HFFc6 (cell line): ENCODE data around the gene CRTC2. TPM values are rescaled to one million over a fixed set of nuclear protein-coding genes. Genes with fewer than 3 reads are reported as not detected.
A peak's percentile ranks its signal among the peaks of the same experiment; 100 is the strongest.

Experiments used
- DNase-seq: peaks from one replicate; pipeline ENCODE4 v3.0.0-alpha.2; 2018
- H3K27ac Mint-ChIP-seq: 2 replicates; pipeline ENCODE4 v1.8.0; 2020; ENCODE audit warnings: mild to moderate bottlenecking, mixed read lengths
- H3K27me3 Mint-ChIP-seq: 2 replicates; pipeline ENCODE4 v1.8.0; 2021; ENCODE audit warnings: mild to moderate bottlenecking, moderate library complexity, mixed read lengths; ENCODE audit not compliant: insufficient read depth
- H3K36me3 Mint-ChIP-seq: 2 replicates; pipeline ENCODE4 v1.8.0; 2021; ENCODE audit warnings: low read depth, mixed read lengths
- H3K4me1 Mint-ChIP-seq: 2 replicates; pipeline ENCODE4 v1.8.0; 2020; ENCODE audit warnings: low read depth, mixed read lengths
- H3K4me3 Mint-ChIP-seq: 2 replicates; pipeline ENCODE4 v1.8.0; 2020; ENCODE audit warnings: mild to moderate bottlenecking, moderate library complexity, mixed read lengths
- H3K9me3 Mint-ChIP-seq: 2 replicates; pipeline ENCODE4 v1.8.0; 2020; ENCODE audit warnings: mild to moderate bottlenecking, mixed read lengths
- CTCF ChIP-seq: fragments of 200-600 bp; sonication (generic); IDR thresholded peaks from 2 replicates; pipeline ENCODE4 v1.5.0; 2021; ENCODE audit warnings: antibody characterized with exemption, mild to moderate bottlenecking
- total RNA-seq, 6 experiments: library from RNA; stranded (reverse); fragmentation: NEBNext Ultra II Directional; extraction: Animal tissue kit (Norgen Biotek cat#: 25700); gene quantifications; 2 replicates in 1 of 6; 3 replicates in 5 of 6; pipeline ENCODE4 v1.2.3, GENCODE V29; 2021

Gene CRTC2
- total RNA-seq, 6 experiments from 2014 or later, result 22.3 to 31.3 (median 29.1) TPM

- Mint-ChIP-seq H3K27me3 (0 out of 2 replicates have a peak, but pooled peaks cover 4% of the 10 kb centered on the region), H3K4me3 (peak within 1 kb of the TSS; percentile 89), H3K4me1 (peaks cover 77% of the 10 kb centered on the region), H3K27ac (peak within 1 kb of the TSS; percentile 87), H3K9me3 (no peaks in the 10 kb centered on the region), H3K36me3 (peaks cover 5% of the 10 kb centered on the region; the same call in 1 of the 2 replicates)
- DNase-seq, result peak; percentile 94
- no peak for TF ChIP-seq CTCF
Observed at GRCh38 chr1:153963030-153963849, 4.8 kb upstream of the CRTC2 start, which contains the start of gene SLC39A1. Gene SLC39A1 (minus strand): TSS chr1:153963537. CDS start chr1:153962715, 822 bp downstream.

DNA sequence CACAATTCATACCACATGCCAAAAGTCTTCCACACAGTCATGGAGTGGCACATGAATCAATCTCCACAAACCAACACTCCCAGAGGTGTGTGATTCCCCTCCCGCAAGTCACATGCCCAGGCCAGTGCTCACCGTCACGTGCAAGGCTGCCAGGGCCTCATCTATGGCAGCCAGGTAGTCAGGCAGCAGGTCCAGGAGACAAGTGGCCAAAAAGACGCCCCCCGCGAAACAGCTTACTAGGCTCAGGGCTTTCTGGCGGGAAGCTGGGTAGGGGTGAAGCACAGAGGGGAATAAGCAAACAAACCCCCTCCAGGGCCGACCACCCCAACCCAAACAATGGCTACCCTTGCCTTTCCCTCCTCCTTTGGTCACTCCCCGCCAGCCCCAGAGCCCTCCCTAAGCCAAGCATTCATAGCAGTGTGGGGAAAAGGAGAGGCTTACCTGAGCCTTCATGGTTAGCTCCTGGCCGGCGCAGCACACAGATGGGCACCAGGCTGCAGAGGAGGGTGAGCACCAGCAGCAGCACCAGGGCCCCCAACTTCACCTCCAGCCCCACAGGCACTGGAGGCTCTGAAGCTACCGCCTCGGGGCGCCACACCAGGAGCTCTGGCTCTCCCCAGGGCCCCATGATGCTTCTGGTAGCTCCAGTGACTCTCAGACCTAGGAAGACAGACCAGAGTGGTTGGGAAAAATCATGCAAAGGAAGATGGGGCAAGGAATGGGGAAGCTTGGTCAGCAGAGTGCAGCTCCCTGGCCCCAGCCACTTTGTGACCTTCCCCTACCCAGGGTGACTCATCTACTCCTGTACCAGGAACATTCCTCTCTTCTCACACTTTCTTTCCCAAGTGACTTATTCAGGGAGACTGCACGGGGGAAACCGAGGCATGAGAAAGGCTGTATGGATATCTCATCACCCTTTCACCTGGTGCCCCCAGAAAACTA, 3.9 kb upstream of the CRTC2 start:
- peak overlapping the region; percentile 89 for H3K4me3 Mint-ChIP-seq
- H3K4me1 Mint-ChIP-seq, result peaks cover 70% of the 10 kb centered on the region
- no peaks in the 10 kb centered on the region for H3K9me3 Mint-ChIP-seq

DNA sequence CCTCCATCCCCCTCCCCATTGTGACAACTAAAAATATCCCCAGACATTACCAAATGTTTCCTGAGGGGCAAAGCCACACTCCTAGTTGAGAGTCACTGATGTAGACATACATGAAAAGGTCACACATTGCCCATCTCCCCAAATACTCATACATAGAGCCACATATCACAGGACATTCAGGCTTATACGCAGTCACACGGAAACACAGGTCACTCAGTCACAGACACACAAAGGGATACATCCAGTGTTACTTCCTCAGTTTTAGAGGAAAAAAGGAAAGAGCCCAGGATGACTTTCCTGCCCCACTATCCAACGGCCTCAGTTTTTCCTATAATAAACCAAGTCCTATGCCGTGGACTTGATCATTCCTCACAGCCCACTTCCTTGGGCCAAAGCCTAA, 3.0 kb upstream of the CRTC2 start:
- Mint-ChIP-seq H3K4me1 (peaks cover 73% of the 10 kb centered on the region), H3K4me3 (peak overlapping the region; percentile 89), H3K36me3 (peaks cover 5% of the 10 kb centered on the region; the same call in 1 of the 2 replicates), H3K9me3 (no peaks in the 10 kb centered on the region), H3K27ac (peak overlapping the region; percentile 37; the same call in 1 of the 2 replicates), H3K27me3 (peaks cover 6% of the 10 kb centered on the region; the same call in 1 of the 2 replicates)
- no peak for DNase-seq
- no peak for TF ChIP-seq CTCF

More for the DNA sequence above, 3.9 kb upstream of the CRTC2 start:
- Mint-ChIP-seq H3K27me3 (peaks cover 6% of the 10 kb centered on the region; the same call in 1 of the 2 replicates), H3K36me3 (peaks cover 5% of the 10 kb centered on the region; the same call in 1 of the 2 replicates), H3K27ac (peak overlapping the region; percentile 87)
- peak; percentile 50 for DNase-seq
- no peak for TF ChIP-seq CTCF

DNA sequence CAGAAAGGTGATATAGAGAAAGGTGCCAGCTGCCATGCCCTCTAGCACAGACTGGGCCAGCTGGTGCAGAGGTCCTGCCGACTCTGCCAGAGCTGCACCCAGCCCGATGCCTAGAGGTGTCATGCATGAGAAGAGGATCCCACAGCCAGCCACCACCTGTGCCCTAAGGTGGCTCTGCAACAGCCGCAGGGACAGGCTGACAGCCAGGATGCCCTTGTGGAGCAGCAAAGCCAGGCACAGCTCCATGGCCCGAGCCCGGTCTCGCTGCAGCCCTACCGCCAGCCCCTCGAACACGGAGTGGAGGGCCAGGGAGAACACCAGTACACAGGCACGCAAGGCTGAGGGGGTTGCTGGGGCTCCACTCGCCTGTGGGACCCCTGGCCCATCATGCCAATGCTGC, 1.8 kb upstream of the CRTC2 start:
- H3K4me3 Mint-ChIP-seq, result no peak overlapping the region
- peaks cover 5% of the 10 kb centered on the region; the same call in 1 of the 2 replicates for H3K36me3 Mint-ChIP-seq
- peaks cover 71% of the 10 kb centered on the region for H3K4me1 Mint-ChIP-seq
- TF ChIP-seq CTCF, result no peak
- H3K9me3 Mint-ChIP-seq, result no peaks in the 10 kb centered on the region
- DNase-seq, result no peak
- H3K27ac Mint-ChIP-seq, result no peak overlapping the region
- peaks cover 6% of the 10 kb centered on the region; the same call in 1 of the 2 replicates for H3K27me3 Mint-ChIP-seq

DNA sequence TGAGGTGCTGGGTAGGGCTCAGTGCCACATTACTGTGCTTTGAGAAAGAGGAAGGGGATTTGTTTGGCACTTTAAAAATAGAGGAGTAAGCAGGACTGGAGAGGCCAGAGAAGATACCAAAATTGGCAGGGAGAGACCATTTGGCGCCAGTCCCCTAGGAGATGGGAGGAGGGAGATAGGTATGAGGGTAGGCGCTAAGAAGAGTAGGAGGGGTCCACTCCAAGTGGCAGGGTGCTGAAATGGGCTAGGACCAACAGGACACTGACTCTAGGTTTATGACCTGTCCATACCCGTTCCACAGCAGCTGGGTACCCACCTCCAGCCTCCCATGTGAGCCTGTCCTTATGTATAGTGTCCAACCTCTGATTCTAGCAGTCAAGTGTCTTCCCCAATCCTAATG, 1.0 kb upstream of the CRTC2 start:
- H3K27me3 Mint-ChIP-seq, result peaks cover 6% of the 10 kb centered on the region; the same call in 1 of the 2 replicates
- no peaks in the 10 kb centered on the region for H3K9me3 Mint-ChIP-seq
- H3K27ac Mint-ChIP-seq, result peak overlapping the region; percentile 32; the same call in 1 of the 2 replicates
- no peak overlapping the region for H3K4me3 Mint-ChIP-seq
- no peak for TF ChIP-seq CTCF
- peaks cover 68% of the 10 kb centered on the region for H3K4me1 Mint-ChIP-seq
- peaks cover 5% of the 10 kb centered on the region; the same call in 1 of the 2 replicates for H3K36me3 Mint-ChIP-seq
- DNase-seq, result no peak
